Mesodermal cell (in vitro differentiated cells): ENCODE results near the gene PLXNB1.

ENCODE experiments used
- H3K27ac ChIP-seq: 2 replicates; pipeline ENCODE4 v1.7.0; 2013; ENCODE audit warnings: mild to moderate bottlenecking, low read depth, low read length, moderate library complexity; ENCODE audit not compliant: severe bottlenecking
- H3K36me3 ChIP-seq: 2 replicates; pipeline ENCODE4 v1.7.1; 2013; ENCODE audit warnings: mild to moderate bottlenecking, low read length, moderate library complexity; ENCODE audit not compliant: control insufficient read depth, insufficient read depth
- H3K4me1 ChIP-seq: one replicate; pipeline ENCODE4 v1.7.1; 2013; ENCODE audit warnings: mild to moderate bottlenecking, low read length; ENCODE audit not compliant: insufficient read depth, control insufficient read depth, poor library complexity, severe bottlenecking
- H3K4me3 ChIP-seq: 2 replicates; pipeline ENCODE4 v1.7.0; 2013; ENCODE audit warnings: low read length, control low read depth, mild to moderate bottlenecking; ENCODE audit not compliant: insufficient read depth, poor library complexity, severe bottlenecking; ENCODE audit errors: extremely low read depth
- H3K9me3 ChIP-seq: 2 replicates; pipeline ENCODE4 v1.7.1; 2013; ENCODE audit warnings: mild to moderate bottlenecking, low read length, moderate library complexity; ENCODE audit not compliant: control insufficient read depth
- WGBS, 2 experiments: methylation state at CpG; one replicate each; pipeline ENCODE4 v1.1.5; 2013; ENCODE audit warnings: missing lambda C conversion rate in 2 of 2; ENCODE audit not compliant: insufficient coverage in 2 of 2; 5-methylcytosine and 5-hydroxymethylcytosine counted together

Gene PLXNB1

GRCh38 chr3:48417529-48418108 is 12.3 kb downstream of the PLXNB1 start:
- Histone ChIP-seq H3K27ac (no peak overlapping the region), H3K9me3 (no peaks in the 10 kb centered on the region), H3K4me1 (no peaks in the 10 kb centered on the region), H3K4me3 (no peak overlapping the region), H3K36me3 (peaks cover 66% of the 10 kb centered on the region)
- 96 to 97% methylated on average over 13 to 14 of the region's 14 CpGs for WGBS, 2 experiments

GRCh38 chr3:48416546-48416945 is 13.3 kb downstream of the PLXNB1 start:
- Histone ChIP-seq H3K4me3 (no peak overlapping the region), H3K4me1 (no peaks in the 10 kb centered on the region), H3K27ac (no peak overlapping the region), H3K36me3 (peaks cover 75% of the 10 kb centered on the region), H3K9me3 (no peaks in the 10 kb centered on the region)
- 80 to 100% methylated on average over 1 to 3 of the region's 4 CpGs for WGBS, 2 experiments

DNA sequence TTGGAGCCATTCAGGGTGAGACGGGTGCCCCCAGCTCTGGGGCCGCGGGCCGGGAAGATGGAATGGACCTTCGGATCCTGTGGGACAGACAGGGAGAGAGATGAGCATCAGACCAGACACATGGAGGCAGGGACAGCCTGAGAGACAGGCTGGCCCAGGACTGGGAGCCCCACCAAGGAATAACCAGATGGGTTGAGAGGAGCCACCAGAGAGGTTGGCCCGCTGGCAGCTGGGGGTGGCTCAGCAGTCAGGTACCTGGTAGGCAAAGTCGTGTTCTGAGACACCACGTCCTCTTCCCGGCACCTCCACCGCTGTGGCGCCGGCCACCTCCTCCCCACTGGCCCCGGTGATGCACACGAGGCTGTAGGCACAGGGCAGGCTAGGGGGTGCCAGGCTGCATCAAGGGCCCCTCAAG is 13.8 kb downstream of the PLXNB1 start:
- no peaks in the 10 kb centered on the region for H3K9me3 ChIP-seq
- no peak overlapping the region for H3K27ac ChIP-seq
- no peak overlapping the region for H3K4me3 ChIP-seq
- 92 to 96% methylated on average over 13 to 14 of the region's 14 CpGs for WGBS, 2 experiments
- peaks cover 78% of the 10 kb centered on the region for H3K36me3 ChIP-seq
- H3K4me1 ChIP-seq: no peaks in the 10 kb centered on the region

GRCh38 chr3:48415251-48415953 is 14.5 kb downstream of the PLXNB1 start:
- H3K27ac ChIP-seq: no peak overlapping the region
- H3K4me1 ChIP-seq: no peaks in the 10 kb centered on the region
- H3K4me3 ChIP-seq: no peak overlapping the region
- H3K36me3 ChIP-seq: peaks cover 81% of the 10 kb centered on the region
- WGBS, 2 experiments: 95 to 96% methylated on average over 18 to 23 of the region's 24 CpGs
- no peaks in the 10 kb centered on the region for H3K9me3 ChIP-seq

- H3K27ac ChIP-seq: no peak overlapping the region
- H3K9me3 ChIP-seq: no peaks in the 10 kb centered on the region
- H3K4me1 ChIP-seq: no peaks in the 10 kb centered on the region
- no peak overlapping the region for H3K4me3 ChIP-seq
- peaks cover 88% of the 10 kb centered on the region for H3K36me3 ChIP-seq
- 96% methylated on average over 23 to 25 of the region's 25 CpGs for WGBS, 2 experiments
Observed at GRCh38 chr3:48414376-48415250, 15.3 kb downstream of the PLXNB1 start.

- H3K36me3 ChIP-seq: peaks cover 88% of the 10 kb centered on the region
- H3K9me3 ChIP-seq: no peaks in the 10 kb centered on the region
- H3K4me3 ChIP-seq: no peak overlapping the region
- H3K27ac ChIP-seq: no peak overlapping the region
- H3K4me1 ChIP-seq: no peaks in the 10 kb centered on the region
- WGBS, 2 experiments: 92 to 95% methylated on average over 11 to 14 of the region's 14 CpGs
Observed at GRCh38 chr3:48413611-48414010, 16.3 kb downstream of the PLXNB1 start.

GRCh38 chr3:48413086-48413485 is 16.8 kb downstream of the PLXNB1 start:
- H3K4me3 ChIP-seq: no peak overlapping the region
- WGBS, 2 experiments: 93% methylated on average over 7 to 8 of the region's 8 CpGs
- H3K4me1 ChIP-seq: no peaks in the 10 kb centered on the region
- H3K9me3 ChIP-seq: no peaks in the 10 kb centered on the region
- no peak overlapping the region for H3K27ac ChIP-seq
- H3K36me3 ChIP-seq: peaks cover 89% of the 10 kb centered on the region

- Histone ChIP-seq H3K27ac (no peak overlapping the region), H3K36me3 (peaks cover 89% of the 10 kb centered on the region), H3K9me3 (no peaks in the 10 kb centered on the region), H3K4me1 (no peaks in the 10 kb centered on the region), H3K4me3 (no peak overlapping the region)
- 96 to 98% methylated on average over 18 to 19 of the region's 19 CpGs for WGBS, 2 experiments
Observed at GRCh38 chr3:48412375-48413001, 17.4 kb downstream of the PLXNB1 start.

DNA sequence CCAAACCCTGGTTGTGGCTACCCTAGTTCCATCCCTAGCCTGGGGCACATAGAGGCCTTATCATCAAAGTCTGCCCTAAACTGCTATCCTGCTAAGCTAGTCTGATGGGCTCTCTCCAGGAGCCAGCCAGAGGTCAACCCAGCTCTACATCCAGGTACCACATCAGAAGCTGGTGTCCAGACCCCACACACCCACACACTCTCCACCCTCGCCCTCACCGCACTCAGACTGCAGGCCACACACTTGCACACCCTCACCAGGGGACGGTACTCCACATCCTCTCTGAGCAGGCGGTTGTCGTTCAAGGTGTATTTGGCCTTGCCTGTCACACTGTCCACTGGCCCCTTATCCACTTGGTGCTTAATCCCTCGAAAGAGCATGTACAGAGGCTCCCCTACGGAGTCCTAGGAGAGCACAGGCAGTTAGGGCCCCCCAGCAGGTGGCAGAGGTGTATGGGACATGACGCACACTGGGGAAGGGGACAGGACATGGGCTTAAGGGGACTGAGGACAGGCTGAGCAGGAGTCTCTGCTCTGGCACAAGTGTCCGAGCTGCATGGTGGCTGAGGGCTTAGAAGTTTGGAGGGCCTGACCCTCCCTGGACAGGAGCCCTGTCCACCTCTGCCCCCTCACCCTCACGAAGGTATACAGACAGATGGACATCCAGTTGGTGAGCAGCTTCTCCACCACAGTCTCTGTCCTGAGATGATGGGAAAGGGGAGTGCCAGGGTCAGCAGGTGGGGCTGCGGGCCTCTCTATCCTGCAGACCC is 18.1 kb downstream of the PLXNB1 start:
- Histone ChIP-seq H3K9me3 (no peaks in the 10 kb centered on the region), H3K4me3 (no peak overlapping the region), H3K27ac (no peak overlapping the region), H3K4me1 (no peaks in the 10 kb centered on the region), H3K36me3 (peaks cover 85% of the 10 kb centered on the region)
- 94 to 99% methylated on average over 8 to 10 of the region's 11 CpGs for WGBS, 2 experiments

DNA sequence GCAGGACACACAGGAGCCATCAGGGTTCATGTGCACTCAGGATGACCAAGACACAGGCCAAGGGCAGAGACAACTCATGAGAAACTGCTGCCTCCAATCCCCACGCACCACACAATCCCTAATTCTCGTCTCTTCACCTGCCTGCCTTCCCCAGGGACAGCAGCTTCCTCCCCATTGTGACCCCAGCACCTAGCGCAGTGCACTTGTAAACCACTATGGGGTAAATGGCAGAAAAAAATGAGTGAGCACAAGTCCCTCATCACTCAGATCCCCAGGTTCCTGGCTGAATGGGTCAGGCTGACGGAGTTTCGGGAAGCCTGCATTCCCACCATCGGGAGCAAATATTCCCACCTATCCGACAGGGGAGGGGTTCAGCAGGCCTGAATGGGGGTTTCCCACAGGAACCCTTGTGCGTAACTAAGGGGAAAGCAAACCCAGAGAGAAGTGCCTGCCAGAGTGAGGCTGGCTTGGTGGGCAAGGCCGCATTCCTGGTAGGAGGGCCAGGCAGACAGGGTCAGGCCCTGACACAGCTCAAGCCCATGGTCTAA is 18.8 kb downstream of the PLXNB1 start:
- Histone ChIP-seq H3K4me1 (no peaks in the 10 kb centered on the region), H3K36me3 (peaks cover 86% of the 10 kb centered on the region), H3K27ac (no peak overlapping the region), H3K9me3 (no peaks in the 10 kb centered on the region), H3K4me3 (no peak overlapping the region)
- WGBS, 2 experiments: 95 to 98% methylated on average over 6 to 8 of the region's 9 CpGs
